Psoas muscle (tissue), 8 donors: ENCODE measurements around the gene PDE4D. TPM values are rescaled to one million over a fixed set of nuclear protein-coding genes. Genes with fewer than 3 reads are reported as not detected.

Source experiments
- ATAC-seq, 4 donors: fragments of 200-7000 bp; cut with Tn5 transposase; one replicate each; pipeline ENCODE4 v1.9.1; 2020; ENCODE audit warnings: moderate library complexity in 3 of 4, mild to moderate bottlenecking in 2 of 4
- DNase-seq, 2 donors: peaks; one replicate each; pipeline ENCODE4 v3.0.0-alpha.2; 2020
- H3K27ac ChIP-seq: fragments of 200-600 bp; one replicate; pipeline ENCODE4 v1.8.0; 2022
- H3K27me3 ChIP-seq, 3 donors: fragments of 200-600 bp in 1 of 3; one replicate each; pipeline versions ENCODE4 v1.6.1 to v1.8.0; 2013 to 2022; ENCODE audit warnings: low read length in 2 of 3, mild to moderate bottlenecking in 2 of 3, moderate library complexity in 1 of 3; ENCODE audit not compliant: insufficient read depth in 3 of 3
- H3K36me3 ChIP-seq, 2 donors: fragments of 200-600 bp in 1 of 2; one replicate each; pipeline versions ENCODE4 v1.6.1 to v1.8.0; 2013 to 2022; ENCODE audit warnings: low read depth in 1 of 2, mild to moderate bottlenecking in 1 of 2, moderate library complexity in 1 of 2; ENCODE audit not compliant: insufficient read depth in 1 of 2
- H3K4me1 ChIP-seq: fragments of 200-600 bp; one replicate; pipeline ENCODE4 v1.8.0; 2022
- H3K4me3 ChIP-seq: fragments of 200-600 bp; one replicate; pipeline ENCODE4 v1.8.0; 2022; ENCODE audit warnings: mild to moderate bottlenecking
- H3K9me3 ChIP-seq: fragments of 200-600 bp; one replicate; pipeline ENCODE4 v1.8.0; 2022
- CTCF ChIP-seq: fragments of 200-600 bp; IDR thresholded peaks from one replicate; pipeline ENCODE4 v1.8.0; 2022; ENCODE audit warnings: antibody characterized with exemption
- WGBS, 3 donors: extraction: QIAGEN DNeasy Blood & Tissue Kit; methylation state at CpG; one replicate each; pipeline versions ENCODE4 v1.1.6 to v1.1.7; 2013; 5-methylcytosine and 5-hydroxymethylcytosine counted together
- intact Hi-C, 2 donors: fragments of 100-400 bp; cut with DNase I; formaldehyde crosslinking; loops; one replicate each; pipeline versions ENCODE4 v1.11.0 to v1.14.2; 2022
- polyA plus RNA-seq, 3 donors: library from polyadenylated mRNA; stranded (reverse); fragments of 200-250 nt; gene quantifications; one replicate each; pipeline ENCODE4 v1.2.3, GENCODE V29; 2013
- total RNA-seq, 4 donors: library from RNA; stranded (reverse); fragmentation: NEBNext Ultra II Directional in 2 of 4; extraction: Animal tissue kit (Norgen Biotek cat#: 25700) in 2 of 4; gene quantifications; one replicate each; pipeline versions ENCODE4 v1.2.1 to v1.2.4, GENCODE V29; 2021 to 2023
- donor health status: healthy with polysubstance abuse.
- donor health status: DM: no; HTN: no; CAD: no; lungs with moderate emphysema.
- donor health status: Bipolar disorder and iron deficiency.
- donor health status: healthy.
- donor health status: DM: yes; HTN: yes; CAD: no.
- donor health status: DM: no; HTN: no; CAD: no.
- donor health status: DM: no; HTN: no; CAD: no.
- donor health status: DM: yes; HTN: yes; CAD: no.

The PDE4D gene
- total and polyA plus RNA-seq, 7 donors, result 42.6 to 283 (median 88.7) TPM

GRCh38 chr5:59703789-59704188 is 189.7 kb downstream of the PDE4D start:
- no peaks in the 10 kb centered on the region for H3K36me3 ChIP-seq
- no peak for TF ChIP-seq CTCF
- WGBS, 3 donors, result 87 to 90% (median 89%) methylated on average over 2 of the region's 2 CpGs
- ATAC-seq (no peak), DNase-seq (no peak)
- intact Hi-C loops, result no loop called here
- no peak overlapping the region for H3K4me3 ChIP-seq
- no peaks in the 10 kb centered on the region for H3K4me1 ChIP-seq
- H3K9me3 ChIP-seq, result no peaks in the 10 kb centered on the region
- H3K27ac ChIP-seq, result no peak overlapping the region
- H3K27me3 ChIP-seq, result no peaks in the 10 kb centered on the region

- Histone ChIP-seq H3K36me3 (no peaks in the 10 kb centered on the region), H3K27ac (no peak overlapping the region), H3K4me1 (no peaks in the 10 kb centered on the region), H3K4me3 (no peak overlapping the region), H3K27me3 (no peaks in the 10 kb centered on the region), H3K9me3 (no peaks in the 10 kb centered on the region)
- TF ChIP-seq CTCF, result no peak
- 67 to 92% (median 78%) methylated on average over 6 of the region's 6 CpGs for WGBS, 3 donors
- DNase-seq (no peak), ATAC-seq (no peak)
- intact Hi-C loops, result no loop called here
Measured at GRCh38 chr5:59698207-59699178, 195.0 kb downstream of the PDE4D start.

- H3K4me1 ChIP-seq, result no peaks in the 10 kb centered on the region
- H3K9me3 ChIP-seq, result no peaks in the 10 kb centered on the region
- H3K4me3 ChIP-seq, result no peak overlapping the region
- DNase-seq (no peak), ATAC-seq (no peak)
- H3K27ac ChIP-seq, result no peak overlapping the region
- intact Hi-C loops, result no loop called here
- no peaks in the 10 kb centered on the region for H3K27me3 ChIP-seq
- H3K36me3 ChIP-seq, result no peaks in the 10 kb centered on the region
- 91 to 97% (median 93%) methylated on average over 4 of the region's 4 CpGs for WGBS, 3 donors
- TF ChIP-seq CTCF, result no peak
Measured at GRCh38 chr5:59694411-59694810, 199.1 kb downstream of the PDE4D start.

- Histone ChIP-seq H3K27me3 (no peaks in the 10 kb centered on the region), H3K27ac (no peak overlapping the region), H3K9me3 (no peaks in the 10 kb centered on the region), H3K36me3 (no peaks in the 10 kb centered on the region), H3K4me1 (no peaks in the 10 kb centered on the region), H3K4me3 (no peak overlapping the region)
- ATAC-seq (no peak), DNase-seq (no peak)
- intact Hi-C loops, result no loop called here
- WGBS, 3 donors, result 65 to 82% (median 78%) methylated on average over 6 of the region's 6 CpGs
- TF ChIP-seq CTCF, result no peak
Measured at GRCh38 chr5:59693492-59694309, 199.8 kb downstream of the PDE4D start.
